CD4-positive, alpha-beta T cell treated with Interferon gamma for 1 hour (primary cell): ENCODE results near the gene LLGL2.
A peak's percentile ranks its signal among the peaks of the same experiment; 100 is the strongest.
"Not testable (repeated sequence)": the region's sequence is repeated elsewhere in the genome, so short reads cannot be mapped to it uniquely, and the experiment has no call there.

Experiments
- DNase-seq: peaks from one replicate; pipeline ENCODE4 v3.0.0-alpha.2; 2020

LLGL2 gene, protein sequence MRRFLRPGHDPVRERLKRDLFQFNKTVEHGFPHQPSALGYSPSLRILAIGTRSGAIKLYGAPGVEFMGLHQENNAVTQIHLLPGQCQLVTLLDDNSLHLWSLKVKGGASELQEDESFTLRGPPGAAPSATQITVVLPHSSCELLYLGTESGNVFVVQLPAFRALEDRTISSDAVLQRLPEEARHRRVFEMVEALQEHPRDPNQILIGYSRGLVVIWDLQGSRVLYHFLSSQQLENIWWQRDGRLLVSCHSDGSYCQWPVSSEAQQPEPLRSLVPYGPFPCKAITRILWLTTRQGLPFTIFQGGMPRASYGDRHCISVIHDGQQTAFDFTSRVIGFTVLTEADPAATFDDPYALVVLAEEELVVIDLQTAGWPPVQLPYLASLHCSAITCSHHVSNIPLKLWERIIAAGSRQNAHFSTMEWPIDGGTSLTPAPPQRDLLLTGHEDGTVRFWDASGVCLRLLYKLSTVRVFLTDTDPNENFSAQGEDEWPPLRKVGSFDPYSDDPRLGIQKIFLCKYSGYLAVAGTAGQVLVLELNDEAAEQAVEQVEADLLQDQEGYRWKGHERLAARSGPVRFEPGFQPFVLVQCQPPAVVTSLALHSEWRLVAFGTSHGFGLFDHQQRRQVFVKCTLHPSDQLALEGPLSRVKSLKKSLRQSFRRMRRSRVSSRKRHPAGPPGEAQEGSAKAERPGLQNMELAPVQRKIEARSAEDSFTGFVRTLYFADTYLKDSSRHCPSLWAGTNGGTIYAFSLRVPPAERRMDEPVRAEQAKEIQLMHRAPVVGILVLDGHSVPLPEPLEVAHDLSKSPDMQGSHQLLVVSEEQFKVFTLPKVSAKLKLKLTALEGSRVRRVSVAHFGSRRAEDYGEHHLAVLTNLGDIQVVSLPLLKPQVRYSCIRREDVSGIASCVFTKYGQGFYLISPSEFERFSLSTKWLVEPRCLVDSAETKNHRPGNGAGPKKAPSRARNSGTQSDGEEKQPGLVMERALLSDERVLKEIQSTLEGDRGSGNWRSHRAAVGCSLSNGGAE

DNA sequence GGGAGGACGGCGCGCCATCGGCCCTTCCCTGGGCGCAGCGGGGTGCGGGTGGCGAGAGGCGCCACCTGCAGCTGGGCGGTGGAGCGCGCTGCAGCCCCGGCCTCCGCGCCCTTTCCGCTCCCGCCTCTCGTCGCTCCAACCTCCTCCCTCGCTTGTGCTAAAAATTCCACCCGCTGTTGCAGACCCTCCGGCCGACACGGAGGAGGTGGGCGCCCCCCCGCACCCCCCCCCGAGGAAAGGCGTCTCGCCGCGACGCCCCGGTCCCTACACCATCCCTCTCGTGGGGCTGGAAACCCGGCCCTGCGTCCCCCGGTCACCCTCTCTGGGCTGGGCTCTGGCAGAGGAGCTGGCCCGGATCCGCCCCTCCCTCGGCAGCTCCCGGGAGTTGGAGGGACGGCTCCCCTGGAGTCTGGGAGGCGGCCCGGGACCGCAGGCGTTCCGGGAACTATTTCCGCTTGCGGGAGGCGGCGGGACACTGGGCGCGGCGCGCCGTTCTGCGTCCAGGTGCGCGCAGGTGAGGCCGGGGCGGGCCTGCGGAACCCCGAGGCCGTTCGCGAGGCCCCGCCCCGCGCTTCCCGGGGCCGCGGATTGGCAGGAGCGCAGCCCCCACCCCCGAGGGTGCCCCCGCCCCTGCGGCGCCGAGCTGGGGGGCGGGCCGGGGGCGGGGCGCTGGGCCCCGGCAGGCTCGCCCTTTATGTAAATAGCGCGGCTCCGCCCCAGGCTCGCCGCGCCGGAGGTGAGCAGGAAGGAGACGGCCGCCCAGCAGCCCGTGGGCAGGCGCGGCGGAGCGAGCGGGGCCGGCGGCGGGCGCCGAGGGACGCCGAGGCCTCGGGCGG is at the start of gene LLGL2:
LLGL2 (plus strand) TSS at position 728 of the 836 bp plus-strand sequence. CDS start 17,730 bp downstream, outside the sequence.
- DNase-seq, result peak; percentile 88

DNA sequence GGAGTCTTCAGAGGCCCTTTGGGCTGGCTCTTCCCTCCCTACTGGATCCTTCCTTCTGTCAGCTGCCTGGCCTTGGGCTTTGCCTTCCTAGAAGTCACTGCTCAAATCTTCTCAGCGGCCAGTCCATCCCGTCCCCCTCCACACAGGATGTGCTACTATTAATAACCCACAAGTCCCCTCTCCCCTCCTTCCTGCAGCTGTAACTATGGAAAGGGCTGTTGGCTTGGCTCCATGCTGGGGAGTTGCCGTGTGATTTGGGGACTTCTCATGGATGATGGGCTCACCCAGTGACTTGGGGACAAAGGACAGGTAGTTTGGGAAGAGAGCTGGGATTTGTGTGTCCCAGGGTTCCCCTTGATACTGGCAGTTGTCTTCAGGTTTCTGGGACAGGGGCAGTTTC is 49.6 kb upstream of the LLGL2 start:
- DNase-seq, result no peak

DNA sequence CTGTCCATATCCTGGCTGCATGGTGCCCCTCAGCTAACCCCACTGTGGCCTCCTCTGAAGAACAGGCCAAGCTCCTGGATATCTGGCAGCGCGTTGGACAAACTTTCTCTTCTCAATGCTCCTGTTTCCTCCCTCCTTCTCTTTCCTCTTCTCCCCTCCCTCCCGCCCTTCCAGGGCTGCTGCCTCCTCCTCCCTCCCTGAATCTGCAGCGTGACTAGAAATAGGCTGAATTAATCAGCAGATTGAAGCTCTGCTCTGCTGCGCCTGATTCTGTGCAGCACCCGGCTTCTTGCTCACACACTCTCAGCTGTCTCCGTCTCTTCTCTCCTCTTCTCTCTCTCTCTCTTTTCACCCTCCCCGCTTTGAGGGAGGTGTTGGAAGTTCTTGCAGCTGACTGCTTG is 49.2 kb upstream of the LLGL2 start:
- DNase-seq, result no peak

DNA sequence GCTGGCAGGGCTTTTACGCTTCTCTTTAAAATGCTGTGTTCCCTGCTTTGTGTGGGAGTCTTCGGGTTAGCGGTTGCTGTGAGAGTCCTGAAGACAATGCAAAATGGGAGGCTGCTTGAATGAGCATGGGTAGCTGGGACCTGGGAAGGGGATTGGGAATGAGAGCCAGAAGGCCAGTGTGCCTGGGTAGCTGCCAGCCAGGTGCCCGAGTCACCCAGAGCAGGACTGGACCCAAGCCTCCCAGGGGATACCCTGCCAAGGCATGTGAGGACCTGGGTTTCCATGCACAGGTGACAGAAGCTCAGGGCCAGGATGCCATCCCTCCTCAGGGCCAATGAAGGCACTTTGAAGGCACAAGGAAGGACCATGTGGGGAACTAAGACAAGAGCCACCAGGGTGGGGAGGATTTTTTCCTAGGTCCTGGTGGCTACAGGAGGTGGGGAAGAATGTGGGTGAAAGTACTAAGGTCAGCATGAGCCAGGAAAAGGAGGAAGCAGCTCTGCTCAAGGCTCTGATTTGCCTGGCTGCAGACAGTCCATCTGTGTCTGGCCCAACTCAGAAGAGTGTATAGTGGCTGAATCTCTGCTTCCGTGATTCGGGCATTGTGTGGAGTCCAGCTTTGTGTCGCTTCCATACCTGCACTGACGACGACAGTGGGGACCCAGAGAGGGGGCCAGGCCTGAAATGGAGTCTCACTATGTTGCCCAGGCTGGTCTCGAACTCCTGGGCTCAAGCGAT is 48.6 kb upstream of the LLGL2 start:
- no peak for DNase-seq

DNA sequence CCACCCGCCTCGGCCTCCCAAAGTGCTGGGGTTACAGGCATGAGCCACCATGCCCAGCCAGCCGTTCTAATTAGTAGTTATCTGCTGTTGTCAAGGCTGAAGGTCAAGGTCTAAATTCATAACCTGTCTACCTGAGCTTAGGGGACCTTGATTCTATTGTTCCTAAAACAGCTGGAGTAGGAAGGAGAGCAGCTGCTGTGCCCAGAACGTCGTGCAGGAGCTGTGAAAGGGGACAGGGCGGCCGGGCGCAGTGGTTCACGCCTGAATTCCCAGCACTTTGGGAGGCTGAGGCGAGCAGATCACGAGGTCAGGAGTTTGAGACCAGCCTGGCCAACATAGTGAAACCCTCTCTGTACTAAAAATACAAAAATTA is 48.0 kb upstream of the LLGL2 start:
- not testable (repeated sequence) for DNase-seq

DNA sequence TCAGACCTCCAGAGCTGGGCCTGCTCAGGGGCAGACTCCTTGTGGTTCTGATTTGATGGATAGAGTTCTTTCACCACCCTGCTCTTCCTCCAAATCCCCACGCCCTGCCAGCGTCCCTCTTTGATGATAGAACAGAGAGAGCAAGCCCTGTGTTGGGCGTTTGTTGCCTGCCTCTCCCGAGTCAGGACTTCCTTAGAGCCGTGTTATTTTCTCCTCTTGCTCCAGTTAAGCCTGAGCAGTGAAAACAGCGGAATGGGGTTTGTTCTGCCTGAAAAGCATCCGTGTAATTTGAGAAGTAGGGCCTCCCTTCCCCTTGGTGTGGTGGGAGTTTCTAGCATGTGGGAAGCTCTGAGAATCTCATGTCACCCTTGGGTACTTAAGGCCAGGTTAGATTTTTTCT is 47.0 kb upstream of the LLGL2 start:
- DNase-seq, result no peak

DNA sequence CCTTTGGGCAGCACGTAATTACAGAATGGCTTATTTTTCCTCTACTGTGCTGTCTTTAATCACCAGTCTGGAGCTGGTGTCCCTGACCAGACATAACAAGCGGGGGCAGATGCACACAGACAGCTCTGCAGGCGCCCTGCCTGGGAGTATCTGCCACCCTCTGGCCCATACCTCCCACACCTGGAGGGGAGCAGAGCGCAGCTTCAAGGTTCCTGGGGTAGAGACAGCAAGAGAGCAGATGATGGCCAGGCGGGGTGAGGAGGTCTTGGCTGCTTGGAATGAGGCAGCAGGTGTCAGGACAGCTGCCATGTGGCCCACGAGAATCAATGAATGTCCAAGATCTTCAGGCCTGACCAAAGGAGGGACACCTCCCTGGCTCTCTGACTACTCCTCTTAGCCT is 45.2 kb upstream of the LLGL2 start:
- DNase-seq, result no peak

DNA sequence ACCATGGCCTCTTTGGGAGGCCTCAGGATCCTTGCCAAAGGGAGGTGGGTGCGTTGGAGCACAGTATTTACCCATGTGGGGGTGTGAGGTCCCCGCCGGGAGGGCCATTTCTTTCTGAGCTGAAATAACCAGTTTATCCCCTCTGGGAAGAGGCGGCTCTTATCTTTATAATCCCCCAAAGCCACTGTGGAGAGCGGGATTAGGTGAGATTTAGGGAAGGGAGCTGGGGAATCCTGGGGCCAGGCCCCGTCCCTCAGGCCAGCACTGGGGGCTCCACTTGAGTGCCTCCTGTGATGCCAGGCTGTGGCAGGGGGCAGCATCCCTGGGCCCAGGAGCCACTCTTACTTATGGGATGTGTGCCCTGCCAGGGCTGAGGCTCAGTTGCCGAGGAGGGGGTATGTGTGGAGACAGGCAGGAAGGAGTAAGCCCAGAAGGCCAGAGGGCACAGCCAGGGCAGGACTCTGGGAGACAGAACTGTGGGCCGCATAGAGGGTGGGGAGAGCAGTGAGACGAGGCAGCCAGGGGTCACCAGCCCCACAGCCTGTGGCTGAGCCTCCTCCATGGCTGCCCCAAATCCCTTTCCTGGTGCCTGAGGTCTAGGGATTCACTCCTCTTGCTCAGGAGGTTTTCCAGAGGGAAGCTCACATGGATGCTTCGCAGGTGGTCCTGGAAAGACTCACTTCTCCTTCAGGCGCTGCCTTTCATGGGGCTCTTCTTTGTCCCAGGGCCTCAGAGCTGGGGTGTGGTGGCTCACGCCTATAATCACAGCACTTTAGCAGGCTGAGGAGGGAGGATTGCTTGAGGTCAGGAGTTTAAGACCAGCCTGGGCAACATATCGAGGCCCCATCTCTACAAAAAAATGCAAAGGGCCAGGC is 44.1 kb upstream of the LLGL2 start:
- DNase-seq, result no peak

DNA sequence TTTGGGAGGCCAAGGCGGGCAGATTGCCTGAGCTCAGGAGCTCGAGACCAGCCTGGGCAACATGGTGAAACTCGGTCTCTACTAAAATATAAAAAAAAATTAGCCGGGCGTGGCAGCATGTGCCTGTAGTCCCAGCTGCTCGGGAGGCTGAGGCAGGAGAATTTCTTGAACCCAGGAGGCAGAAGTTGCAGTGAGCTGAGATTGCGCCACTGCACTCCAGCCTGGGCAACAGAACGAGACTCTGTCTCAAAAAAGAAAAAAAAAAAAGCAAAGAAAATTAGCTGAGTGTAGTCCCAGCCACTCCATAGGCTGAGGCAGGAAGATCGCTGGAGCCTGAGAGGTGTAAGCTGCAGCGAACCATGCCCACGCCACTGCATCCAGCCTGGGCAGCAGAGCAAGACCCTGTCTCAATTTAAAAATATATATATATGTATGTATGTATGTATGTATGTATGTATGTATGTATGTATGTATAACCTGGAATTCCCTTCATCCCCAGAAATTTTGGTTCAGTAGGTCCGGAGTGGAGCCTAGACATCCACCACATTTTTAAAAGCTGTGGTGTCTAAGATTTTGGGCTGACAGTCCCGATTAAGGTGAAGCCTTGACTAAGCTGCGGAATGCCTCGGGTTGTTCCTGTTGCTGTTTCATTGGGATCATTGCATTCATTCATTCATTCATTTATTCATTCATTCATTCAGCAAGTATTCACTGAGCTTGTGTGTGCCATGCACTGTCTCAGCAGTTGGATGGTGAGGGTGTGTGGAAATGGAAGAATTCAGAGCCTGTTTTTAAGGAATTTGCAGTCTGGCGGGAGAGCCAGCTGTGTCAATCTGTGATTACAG is 43.2 kb upstream of the LLGL2 start:
- no peak for DNase-seq

DNA sequence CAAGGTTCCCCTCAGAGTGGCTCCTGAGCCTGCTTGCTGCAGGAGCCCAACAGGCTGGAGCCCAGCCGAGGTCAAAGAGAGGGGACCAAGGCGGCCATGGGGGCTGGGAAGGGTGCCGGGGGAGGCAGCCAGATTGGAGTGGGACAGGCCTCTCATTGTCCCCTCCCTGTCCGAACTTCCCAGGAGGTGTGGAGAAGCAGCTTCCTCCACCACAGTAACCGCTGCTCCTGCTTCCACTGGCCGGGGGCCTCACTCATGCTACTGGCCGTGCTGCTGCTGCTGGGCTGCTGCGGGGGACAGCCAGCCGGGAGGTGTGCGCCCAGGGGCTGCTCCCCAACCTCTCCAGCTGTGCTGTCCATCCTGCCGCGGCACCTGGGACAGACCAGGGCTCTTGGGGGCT is 39.8 kb upstream of the LLGL2 start:
- no peak for DNase-seq

DNA sequence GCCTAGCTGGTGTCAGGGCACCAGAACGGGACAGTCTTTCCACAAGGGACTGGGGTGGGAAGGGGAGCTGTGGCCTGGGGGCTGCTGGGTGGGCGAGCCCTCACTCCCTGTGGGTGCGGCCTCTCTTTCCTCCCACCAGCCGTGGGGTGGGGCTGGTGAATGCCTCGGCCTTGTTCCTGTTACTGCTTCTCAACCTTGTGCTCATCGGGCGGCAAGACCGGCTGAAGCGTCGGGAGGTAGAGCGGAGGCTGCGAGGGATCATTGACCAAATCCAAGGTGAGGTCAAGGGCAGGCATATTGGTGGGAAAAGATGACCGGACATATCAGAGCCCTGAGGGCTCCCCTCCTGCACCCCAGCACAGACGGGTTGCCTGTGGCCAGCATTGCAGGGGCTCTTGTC is 39.3 kb upstream of the LLGL2 start:
- no peak for DNase-seq

DNA sequence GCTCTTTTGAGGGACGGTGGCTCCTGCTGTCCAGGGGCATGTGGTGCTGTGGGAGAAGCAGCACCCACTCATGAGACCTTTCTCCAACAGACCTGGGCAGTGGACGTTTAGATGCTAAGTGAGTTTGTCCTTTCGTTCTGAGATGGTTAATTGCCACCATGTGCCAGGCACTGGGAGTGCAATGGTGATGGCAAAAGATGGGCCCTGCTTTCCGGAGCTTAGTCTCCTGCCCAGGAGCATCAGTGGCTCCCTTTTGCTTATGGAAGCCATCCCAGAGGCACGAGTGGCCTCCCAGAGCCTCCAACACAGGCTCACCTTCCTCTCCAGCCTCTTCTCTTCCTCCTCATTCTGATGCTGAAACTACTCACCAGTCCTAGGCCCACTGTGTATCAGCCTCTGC is 38.5 kb upstream of the LLGL2 start:
- no peak for DNase-seq

DNA sequence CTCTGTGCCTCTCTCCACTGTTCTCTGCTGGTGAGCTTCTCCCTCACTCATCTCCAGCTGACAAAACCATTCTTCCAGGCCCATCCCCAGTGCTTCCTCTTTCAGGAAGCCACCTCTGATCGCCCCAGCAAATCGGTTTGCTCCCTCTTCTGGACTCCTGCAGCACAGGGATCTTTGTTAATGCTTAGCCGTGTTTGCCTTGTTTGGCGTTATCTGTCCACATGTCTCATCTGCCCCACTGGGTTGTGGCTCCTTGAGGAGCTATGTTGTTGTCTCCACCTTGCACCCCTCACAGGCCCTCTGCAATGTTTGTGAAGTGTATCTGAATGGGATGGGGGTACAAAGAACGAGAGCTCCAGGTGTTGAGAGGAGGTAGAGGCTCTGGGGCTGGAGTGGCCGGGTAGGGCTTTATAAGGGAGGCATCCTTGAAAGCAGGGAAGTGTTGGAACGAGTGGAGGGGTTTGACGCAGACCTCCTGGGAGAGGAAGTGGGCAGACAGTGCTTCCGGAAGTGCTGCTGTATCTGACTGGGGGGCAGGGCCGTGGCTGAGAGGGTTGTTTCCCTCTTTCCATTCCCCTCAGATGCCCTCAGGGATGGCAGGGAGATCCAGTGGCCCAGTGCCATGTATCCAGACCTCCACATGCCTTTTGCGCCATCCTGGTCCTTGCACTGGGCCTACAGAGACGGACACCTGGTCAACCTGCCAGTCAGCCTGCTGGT is 38.0 kb upstream of the LLGL2 start:
- DNase-seq, result peak; percentile 50

DNA sequence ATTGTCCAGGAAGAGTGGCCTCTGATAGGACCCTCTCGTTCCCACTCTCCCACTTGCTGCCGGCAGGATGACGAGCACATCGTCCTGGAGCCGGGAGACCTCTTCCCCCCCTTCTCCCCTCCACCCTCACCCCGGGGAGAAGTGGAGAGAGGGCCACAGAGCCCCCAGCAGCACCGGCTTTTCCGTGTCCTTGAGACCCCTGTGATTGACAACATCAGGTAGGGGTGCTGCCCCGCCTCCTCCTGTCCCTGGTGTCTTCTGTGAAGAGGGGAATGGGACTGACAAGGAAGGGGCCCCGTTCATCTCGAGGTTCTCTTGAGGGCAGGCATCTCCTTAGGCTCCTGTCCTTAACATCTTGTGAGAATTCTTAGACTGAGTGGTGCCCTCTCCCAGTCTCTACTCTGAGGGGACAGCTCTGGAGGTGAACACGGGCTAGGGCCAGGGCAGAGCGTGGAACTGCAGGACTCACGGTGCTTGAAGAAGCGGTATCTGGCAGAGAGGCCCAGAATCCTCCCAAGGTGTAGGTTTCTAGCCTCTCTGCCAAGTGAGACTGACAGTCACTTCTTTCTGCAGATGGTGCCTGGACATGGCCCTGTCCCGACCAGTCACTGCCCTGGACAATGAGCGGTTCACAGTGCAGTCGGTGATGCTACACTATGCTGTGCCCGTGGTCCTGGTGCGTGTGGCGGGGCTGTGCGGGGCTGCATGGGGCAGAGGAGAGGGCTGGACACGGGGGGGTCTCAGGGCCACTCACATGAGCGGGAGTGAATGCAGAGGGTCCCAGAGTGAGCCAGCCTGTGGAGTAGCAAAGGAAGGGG is 36.6 kb upstream of the LLGL2 start:
- DNase-seq, result no peak

DNA sequence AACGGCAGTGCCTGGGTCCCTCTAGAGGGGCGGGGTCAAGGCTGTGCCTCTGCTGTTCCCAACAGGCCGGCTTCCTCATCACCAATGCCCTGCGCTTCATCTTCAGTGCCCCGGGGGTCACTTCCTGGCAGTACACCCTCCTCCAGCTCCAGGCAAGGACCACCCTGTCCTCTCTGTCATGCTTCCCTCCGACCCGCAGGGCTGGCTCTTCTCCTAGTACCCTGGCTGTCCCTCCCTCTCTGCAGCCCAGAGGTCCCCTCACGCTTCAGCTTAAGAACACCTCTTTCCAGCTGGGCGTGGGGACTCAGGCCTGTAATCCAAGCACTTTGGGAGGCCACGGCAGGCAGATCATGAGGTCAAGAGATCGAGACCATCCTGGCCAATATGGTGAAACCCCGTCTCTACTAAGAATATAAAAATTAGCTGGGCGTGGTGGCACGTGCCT is 36.0 kb upstream of the LLGL2 start:
- no peak for DNase-seq

DNA sequence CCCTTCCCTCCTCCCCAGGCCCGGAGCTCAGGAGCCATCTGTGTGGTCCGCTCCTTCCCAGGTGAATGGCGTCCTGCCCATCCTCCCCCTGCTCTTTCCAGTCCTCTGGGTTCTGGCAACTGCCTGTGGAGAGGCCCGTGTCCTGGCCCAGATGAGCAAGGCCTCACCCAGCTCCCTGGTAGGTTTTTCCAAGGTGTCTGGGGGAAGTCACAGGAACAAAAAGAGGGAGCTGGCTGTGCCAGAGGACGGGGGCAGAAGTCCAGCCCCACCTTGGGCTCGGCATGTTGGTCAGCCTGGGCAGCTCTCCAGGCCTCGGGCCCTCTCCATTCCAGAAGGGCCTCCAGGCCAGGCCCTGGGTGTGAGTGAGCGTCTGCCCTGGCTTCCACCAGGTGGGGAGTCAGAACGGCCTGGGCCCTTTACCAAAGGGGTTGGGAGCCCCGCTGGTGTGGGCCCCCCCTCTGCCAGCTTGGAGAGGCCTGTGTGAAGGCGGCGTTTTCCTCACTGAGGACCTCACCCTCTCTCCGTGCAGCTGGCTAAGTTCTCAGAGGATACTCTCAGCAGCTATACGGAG is 35.2 kb upstream of the LLGL2 start:
- no peak for DNase-seq

DNA sequence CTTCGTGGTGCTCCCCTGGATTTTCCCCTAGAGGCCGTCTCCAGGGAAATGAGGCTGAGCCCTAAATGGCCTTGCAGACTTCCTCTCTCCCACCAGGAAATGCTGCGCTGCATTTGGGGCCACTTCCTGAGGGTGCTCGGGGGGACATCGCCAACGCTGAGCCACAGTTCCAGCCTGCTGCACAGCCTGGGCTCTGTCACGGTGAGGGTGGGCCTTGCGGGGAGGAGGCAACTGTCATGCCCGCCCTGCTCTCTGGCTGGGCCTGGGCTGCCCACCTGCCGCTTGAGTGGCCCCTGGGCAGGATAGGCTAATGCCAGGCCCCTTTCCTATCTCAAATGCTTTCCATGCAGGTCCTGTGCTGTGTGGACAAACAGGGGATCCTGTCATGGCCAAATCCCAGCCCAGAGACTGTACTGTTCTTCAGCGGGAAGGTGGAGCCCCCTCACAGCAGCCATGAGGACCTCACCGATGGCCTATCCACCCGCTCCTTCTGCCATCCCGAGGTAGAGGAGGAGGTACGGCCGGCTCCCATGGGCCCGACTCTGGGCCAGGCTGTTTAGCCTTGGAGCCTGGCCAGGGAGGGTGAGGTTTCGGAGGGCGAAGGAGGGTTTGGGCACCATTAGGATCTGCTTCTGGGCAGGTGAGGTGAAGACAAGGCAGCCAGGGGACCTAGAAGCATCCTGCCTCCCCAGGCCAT is 34.4 kb upstream of the LLGL2 start:
- DNase-seq, result no peak
